HG03432 (cell line): ENCODE data around the gene TFF1.

Experiments used
- ATAC-seq: cut with Tn5 transposase; IDR thresholded peaks from one replicate; pipeline ENCODE4 v1.9.1; 2021; ENCODE audit warnings: mild to moderate bottlenecking, moderate library complexity; ENCODE audit not compliant: unreplicated experiment

Gene TFF1

GRCh38 chr21:42321231-42321630 lies 45.1 kb downstream of the TFF1 start:
- ATAC-seq: no peak

GRCh38 chr21:42320791-42321190 lies 45.5 kb downstream of the TFF1 start:
- ATAC-seq: no peak

- no peak for ATAC-seq
Measured at GRCh38 chr21:42319851-42320572, 46.3 kb downstream of the TFF1 start.

GRCh38 chr21:42319376-42319775 lies 47.0 kb downstream of the TFF1 start:
- no peak for ATAC-seq

- no peak for ATAC-seq
Measured at GRCh38 chr21:42317826-42318746, 48.2 kb downstream of the TFF1 start.

- no peak for ATAC-seq
Measured at GRCh38 chr21:42317341-42317741, 49.0 kb downstream of the TFF1 start.

- no peak for ATAC-seq
Measured at GRCh38 chr21:42316891-42317290, 49.4 kb downstream of the TFF1 start.

- no peak for ATAC-seq
Measured at GRCh38 chr21:42315296-42315891, 50.9 kb downstream of the TFF1 start, which contains the start of gene TFF3. TFF3 (minus strand) TSS chr21:42315409; CDS start chr21:42315374, 35 bp downstream.

- no peak for ATAC-seq
Measured at GRCh38 chr21:42314616-42315295, 51.6 kb downstream of the TFF1 start.

- ATAC-seq: no peak
Measured at GRCh38 chr21:42313501-42313969, 52.8 kb downstream of the TFF1 start.

GRCh38 chr21:42312626-42313104 lies 53.7 kb downstream of the TFF1 start:
- ATAC-seq: no peak
